Astrocyte of the cerebellum (primary cell): ENCODE measurements around the gene SYCP2.
"Not testable (repeated sequence)": the region's sequence is repeated elsewhere in the genome, so short reads cannot be mapped to it uniquely, and the experiment has no call there.

Experiments
- DNase-seq: peaks from one replicate; pipeline ENCODE4 v3.0.0-alpha.2; 2011; ENCODE audit warnings: low read depth
- H3K4me3 ChIP-seq: 2 replicates; pipeline ENCODE4 v1.5.1; 2011; ENCODE audit warnings: mild to moderate bottlenecking, low read depth, low read length, moderate library complexity
- in situ Hi-C: cut with HindIII; loops from 2 replicates; pipeline ENCODE4 v1.10.0; 2017; ENCODE audit warnings: low sequenced_read_pairs
- TF ChIP-seq, protein P1 (sequence below): IDR thresholded peaks from 2 replicates; pipeline ENCODE4 v1.5.1; 2012; ENCODE audit warnings: low read length, low read depth, moderate library complexity, mild to moderate bottlenecking; ENCODE audit errors: missing control alignments

SYCP2 gene

DNA sequence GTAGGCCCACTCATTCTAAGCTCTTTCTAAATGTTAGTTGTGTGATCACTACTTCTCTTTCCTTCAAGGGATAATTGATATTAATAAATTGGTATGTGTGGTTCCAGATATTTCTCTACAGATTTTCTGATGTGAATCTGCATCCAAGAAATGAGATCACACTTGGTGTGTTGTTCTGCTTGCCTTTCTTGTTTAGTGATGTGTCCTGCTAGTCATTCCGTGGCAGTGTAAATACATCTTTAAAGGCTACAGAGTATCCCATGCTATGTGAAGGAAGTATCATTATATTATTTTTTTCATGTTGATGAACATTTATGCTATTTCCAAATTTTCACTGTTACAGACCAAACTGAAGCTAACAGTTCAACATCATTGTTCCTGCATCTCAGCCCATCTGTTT lies 38.0 kb upstream of the SYCP2 start:
- in situ Hi-C loops, result no loop called here
- H3K4me3 ChIP-seq, result no peak overlapping the region
- no peak for DNase-seq
- TF ChIP-seq, protein P1, sequence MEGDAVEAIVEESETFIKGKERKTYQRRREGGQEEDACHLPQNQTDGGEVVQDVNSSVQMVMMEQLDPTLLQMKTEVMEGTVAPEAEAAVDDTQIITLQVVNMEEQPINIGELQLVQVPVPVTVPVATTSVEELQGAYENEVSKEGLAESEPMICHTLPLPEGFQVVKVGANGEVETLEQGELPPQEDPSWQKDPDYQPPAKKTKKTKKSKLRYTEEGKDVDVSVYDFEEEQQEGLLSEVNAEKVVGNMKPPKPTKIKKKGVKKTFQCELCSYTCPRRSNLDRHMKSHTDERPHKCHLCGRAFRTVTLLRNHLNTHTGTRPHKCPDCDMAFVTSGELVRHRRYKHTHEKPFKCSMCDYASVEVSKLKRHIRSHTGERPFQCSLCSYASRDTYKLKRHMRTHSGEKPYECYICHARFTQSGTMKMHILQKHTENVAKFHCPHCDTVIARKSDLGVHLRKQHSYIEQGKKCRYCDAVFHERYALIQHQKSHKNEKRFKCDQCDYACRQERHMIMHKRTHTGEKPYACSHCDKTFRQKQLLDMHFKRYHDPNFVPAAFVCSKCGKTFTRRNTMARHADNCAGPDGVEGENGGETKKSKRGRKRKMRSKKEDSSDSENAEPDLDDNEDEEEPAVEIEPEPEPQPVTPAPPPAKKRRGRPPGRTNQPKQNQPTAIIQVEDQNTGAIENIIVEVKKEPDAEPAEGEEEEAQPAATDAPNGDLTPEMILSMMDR, result no peak

DNA sequence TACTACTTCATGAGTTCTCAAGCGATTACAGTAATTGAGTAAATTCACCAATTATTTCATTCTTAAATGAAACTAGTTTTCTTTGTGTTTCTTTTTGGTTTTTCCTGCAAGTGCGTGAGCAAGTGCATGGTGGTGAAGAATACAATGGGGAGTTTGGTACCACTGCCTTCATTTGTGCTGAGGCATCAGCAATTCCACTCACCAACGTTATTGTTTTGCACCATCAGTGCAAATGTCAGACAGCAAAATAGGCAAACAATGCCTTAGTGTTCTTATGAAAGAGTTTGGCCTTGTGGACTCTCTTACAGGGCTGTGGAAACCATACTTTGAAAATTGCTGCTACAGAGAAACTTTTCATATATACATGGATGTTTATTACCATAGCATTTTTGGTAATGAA lies 33.0 kb upstream of the SYCP2 start:
- no peak overlapping the region for H3K4me3 ChIP-seq
- in situ Hi-C loops, result no loop called here
- DNase-seq, result no peak
- TF ChIP-seq, protein P1, result no peak

DNA sequence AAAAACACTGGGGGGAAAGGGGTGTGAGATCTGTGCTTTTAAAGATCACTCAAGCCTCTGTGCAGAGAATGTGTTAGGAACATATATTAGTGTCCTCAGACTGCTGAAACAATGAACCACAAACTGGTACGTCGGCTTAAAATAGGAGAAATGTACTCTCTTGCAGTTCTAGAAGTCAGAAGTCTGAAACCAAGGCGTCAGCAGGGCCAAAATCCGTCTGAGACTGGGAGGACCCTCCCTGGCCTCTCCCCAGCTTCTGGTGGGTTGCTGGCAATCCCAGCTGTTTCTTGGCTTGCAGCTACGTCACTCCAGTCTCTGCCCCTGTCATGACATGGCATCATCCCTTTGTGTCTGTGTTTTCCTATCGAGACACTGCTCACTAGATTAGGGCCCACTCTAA lies 28.7 kb upstream of the SYCP2 start:
- TF ChIP-seq, protein P1, result no peak
- in situ Hi-C loops, result no loop called here
- no peak for DNase-seq
- H3K4me3 ChIP-seq, result no peak overlapping the region

DNA sequence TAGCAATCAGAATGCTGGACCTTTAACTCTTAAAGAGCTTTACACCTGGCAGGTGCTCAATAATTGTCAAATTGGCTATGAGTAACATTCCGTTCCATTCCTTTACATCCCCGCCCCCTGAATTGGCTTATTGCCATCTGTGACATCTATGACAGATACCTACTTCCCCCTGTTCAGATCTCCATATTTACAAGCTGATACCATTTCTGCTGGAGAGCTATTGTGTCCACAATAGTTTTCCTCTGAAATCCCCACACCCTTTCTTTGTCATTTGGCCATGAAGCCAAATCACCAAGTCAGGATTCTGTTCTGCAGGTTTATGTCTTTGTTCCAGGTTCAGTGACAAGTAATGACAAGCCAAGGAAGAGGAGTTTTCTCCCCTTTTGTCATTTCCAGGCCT lies 28.0 kb upstream of the SYCP2 start:
- in situ Hi-C loops, result no loop called here
- DNase-seq, result no peak
- TF ChIP-seq, protein P1, result no peak

DNA sequence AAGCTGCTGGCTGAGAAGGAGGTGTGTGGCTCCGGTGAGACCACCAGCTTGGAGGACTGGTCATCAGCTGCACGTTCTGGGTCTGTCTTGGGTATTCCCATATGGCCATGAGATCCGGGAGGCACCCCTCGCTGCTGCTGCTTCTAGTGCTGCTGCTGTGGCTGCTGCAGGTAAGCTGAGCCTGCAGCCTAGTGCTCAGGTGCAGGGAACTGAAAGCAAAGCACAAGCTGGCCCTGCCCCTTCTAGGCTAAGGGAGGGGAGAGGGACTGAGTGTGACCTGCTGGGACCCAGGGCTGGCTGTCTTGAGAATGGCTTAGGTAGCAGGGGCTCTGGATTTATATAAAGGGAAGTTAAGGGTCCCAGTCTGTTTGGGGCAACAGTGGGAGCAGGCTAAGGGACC lies 25.2 kb upstream of the SYCP2 start:
- H3K4me3 ChIP-seq, result no peak overlapping the region
- in situ Hi-C loops, result no loop called here
- TF ChIP-seq, protein P1, result no peak
- DNase-seq, result no peak

More for the DNA sequence above, 28.0 kb upstream of the SYCP2 start:
- no peak overlapping the region for H3K4me3 ChIP-seq

DNA sequence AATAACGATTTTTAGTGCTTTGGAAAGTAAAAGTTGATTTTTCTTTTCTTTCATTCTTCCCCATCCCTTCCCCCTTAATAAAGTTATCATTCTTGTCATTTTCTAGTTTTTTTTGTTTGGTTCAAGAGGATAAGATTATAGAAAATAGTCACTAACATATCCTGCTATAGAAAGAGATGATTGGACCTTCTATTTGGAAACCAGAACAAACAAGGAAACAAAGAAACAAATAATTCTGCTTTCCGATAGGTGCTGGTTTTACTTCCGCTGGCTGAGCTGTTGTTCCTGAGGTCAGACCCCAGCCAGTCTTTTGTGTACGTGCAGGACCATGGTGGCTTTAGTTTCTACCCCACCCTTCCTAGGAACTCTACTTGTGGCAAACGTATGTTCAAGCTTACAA lies 24.7 kb upstream of the SYCP2 start, which contains the start of gene CDH26:
Gene CDH26 (plus strand): TSS at position 301 of the 400 bp plus-strand sequence. CDS start 304 bp downstream, outside the sequence.
- TF ChIP-seq, protein P1, result no peak
- no peak within 1 kb of the TSS for H3K4me3 ChIP-seq
- no peak for DNase-seq
- in situ Hi-C loops, result no loop called here

DNA sequence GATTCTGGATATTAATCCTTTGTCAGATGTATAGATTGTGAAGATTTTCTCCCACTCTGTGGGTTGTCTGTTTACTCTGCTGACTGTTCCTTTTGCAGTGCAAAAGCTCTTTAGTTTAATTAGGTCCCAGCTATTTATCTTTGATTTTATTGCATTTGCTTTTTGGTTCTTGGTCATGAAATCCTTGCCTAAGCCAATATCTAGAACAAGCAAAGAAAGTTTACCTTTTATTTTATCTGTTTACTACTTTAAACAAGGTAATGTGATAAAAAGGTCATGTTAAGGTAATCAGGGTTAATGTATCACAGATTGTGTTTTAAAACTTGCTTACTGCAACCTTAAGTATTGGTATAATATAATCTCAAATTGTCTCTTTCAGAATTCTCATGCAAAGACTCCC lies 24.1 kb upstream of the SYCP2 start:
- H3K4me3 ChIP-seq, in situ Hi-C loops, DNase-seq: not testable (repeated sequence)
